ENCODE results near the gene RPUSD3.
"Not testable (repeated sequence)": the region's sequence is repeated elsewhere in the genome, so short reads cannot be mapped to it uniquely, and the experiment has no call there.

The RPUSD3 gene

GRCh38 chr3:9855594-9855993 is 11.8 kb upstream of the RPUSD3 start:
- TF ChIP-seq CTCF (IDR thresholded peaks at IDR 0.05; ENCODE audit: low read length, missing control alignments), result no peak
- H3K4me3 ChIP-seq (replicated peaks; ENCODE audit: low read depth, low read length), result no peak overlapping the region
- DNase-seq (ENCODE audit: low read depth), result no peak

- DNase-seq (ENCODE audit: low read depth); H3K4me3 ChIP-seq (replicated peaks; ENCODE audit: low read depth, low read length): not testable (repeated sequence)
Observed at GRCh38 chr3:9854291-9854940, 10.6 kb upstream of the RPUSD3 start.

GRCh38 chr3:9852528-9852927 is 8.7 kb upstream of the RPUSD3 start:
- DNase-seq (ENCODE audit: low read depth), result no peak
- no peak overlapping the region for H3K4me3 ChIP-seq (replicated peaks; ENCODE audit: low read depth, low read length)
- no peak for TF ChIP-seq CTCF (IDR thresholded peaks at IDR 0.05; ENCODE audit: low read length, missing control alignments)

- not testable (repeated sequence) for H3K4me3 ChIP-seq (replicated peaks; ENCODE audit: low read depth, low read length)
Observed at GRCh38 chr3:9851926-9852325, 8.1 kb upstream of the RPUSD3 start.

DNA sequence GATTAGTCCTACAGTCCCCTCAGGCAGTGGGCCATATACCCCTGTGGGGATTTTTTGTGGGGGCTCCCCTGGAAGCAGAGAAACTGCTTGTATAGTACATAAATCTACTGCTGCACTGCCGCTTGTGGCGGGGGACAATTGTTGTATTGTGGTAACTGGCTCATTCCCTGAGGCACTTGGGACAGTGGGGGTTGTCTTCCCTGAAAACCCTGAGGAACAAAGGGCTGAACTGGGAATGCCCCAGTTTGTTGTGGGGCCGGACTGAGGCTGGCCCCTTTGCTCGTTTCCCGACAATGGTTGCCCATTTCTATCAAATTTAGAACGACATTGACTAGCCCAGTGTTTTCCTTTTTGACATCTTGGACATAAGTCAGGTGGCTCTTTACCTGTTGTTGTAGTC is 7.6 kb upstream of the RPUSD3 start:
- DNase-seq (ENCODE audit: low read depth); H3K4me3 ChIP-seq (replicated peaks; ENCODE audit: low read depth, low read length): not testable (repeated sequence)

More at GRCh38 chr3:9851926-9852325, 8.1 kb upstream of the RPUSD3 start:
- DNase-seq (ENCODE audit: low read depth), result peak; percentile 25

- H3K4me3 ChIP-seq (replicated peaks; ENCODE audit: low read depth, low read length), result not testable (repeated sequence)
- TF ChIP-seq CTCF (IDR thresholded peaks at IDR 0.05; ENCODE audit: low read length, missing control alignments), result peak; percentile 44
- peak; percentile 62 for DNase-seq (ENCODE audit: low read depth)
Observed at GRCh38 chr3:9848860-9849259, 5.1 kb upstream of the RPUSD3 start.

GRCh38 chr3:9847870-9848269 is 4.1 kb upstream of the RPUSD3 start:
- not testable (repeated sequence) for H3K4me3 ChIP-seq (replicated peaks; ENCODE audit: low read depth, low read length); DNase-seq (ENCODE audit: low read depth)

- TF ChIP-seq CTCF (IDR thresholded peaks at IDR 0.05; ENCODE audit: low read length, missing control alignments), result no peak
- DNase-seq (ENCODE audit: low read depth), result no peak
- no peak overlapping the region for H3K4me3 ChIP-seq (replicated peaks; ENCODE audit: low read depth, low read length)
Observed at GRCh38 chr3:9846931-9847488, 3.2 kb upstream of the RPUSD3 start.

GRCh38 chr3:9846231-9846630 is 2.4 kb upstream of the RPUSD3 start:
- no peak for DNase-seq (ENCODE audit: low read depth)
- no peak overlapping the region for H3K4me3 ChIP-seq (replicated peaks; ENCODE audit: low read depth, low read length)
- no peak for TF ChIP-seq CTCF (IDR thresholded peaks at IDR 0.05; ENCODE audit: low read length, missing control alignments)
